DOHH2 (cell line): ENCODE results near the gene HSPBP1.

Experiments used
- EZH2phosphoT487 ChIP-seq: fragments of 200-600 bp; sonication (generic); IDR thresholded peaks from 2 replicates; pipeline ENCODE4 v1.6.1; 2017; ENCODE audit warnings: borderline replicate concordance, mild to moderate bottlenecking, antibody characterized with exemption, low read length, moderate library complexity, mixed read lengths
- TF ChIP-seq, protein P1 (sequence below): fragments of 200-600 bp; sonication (generic); IDR thresholded peaks from one replicate; pipeline ENCODE4 v1.5.1; 2014; ENCODE audit warnings: antibody characterized with exemption, mild to moderate bottlenecking, low read depth, low read length; ENCODE audit not compliant: poor library complexity, severe bottlenecking

DNA sequence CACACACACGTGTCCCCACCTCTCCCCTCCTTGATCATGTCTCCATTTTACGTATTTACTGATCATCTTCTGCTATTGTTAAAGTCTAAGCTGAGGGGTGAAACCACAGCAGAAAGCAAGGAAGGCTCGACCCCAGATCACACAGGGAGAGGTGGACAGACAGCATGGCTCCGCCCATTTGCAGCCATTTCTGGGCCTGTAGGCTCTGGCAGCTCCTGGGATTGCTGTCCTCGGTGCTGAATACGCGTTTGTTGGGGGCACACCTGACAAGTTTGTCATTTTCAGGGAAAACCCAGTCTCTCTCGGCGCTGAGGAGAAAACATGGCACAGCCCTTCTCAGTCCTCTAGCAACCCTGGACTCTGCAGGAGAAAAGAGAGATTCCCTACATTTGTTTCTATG is 59.4 kb downstream of the HSPBP1 start:
- TF ChIP-seq EZH2phosphoT487, result no peak
- TF ChIP-seq, protein P1, sequence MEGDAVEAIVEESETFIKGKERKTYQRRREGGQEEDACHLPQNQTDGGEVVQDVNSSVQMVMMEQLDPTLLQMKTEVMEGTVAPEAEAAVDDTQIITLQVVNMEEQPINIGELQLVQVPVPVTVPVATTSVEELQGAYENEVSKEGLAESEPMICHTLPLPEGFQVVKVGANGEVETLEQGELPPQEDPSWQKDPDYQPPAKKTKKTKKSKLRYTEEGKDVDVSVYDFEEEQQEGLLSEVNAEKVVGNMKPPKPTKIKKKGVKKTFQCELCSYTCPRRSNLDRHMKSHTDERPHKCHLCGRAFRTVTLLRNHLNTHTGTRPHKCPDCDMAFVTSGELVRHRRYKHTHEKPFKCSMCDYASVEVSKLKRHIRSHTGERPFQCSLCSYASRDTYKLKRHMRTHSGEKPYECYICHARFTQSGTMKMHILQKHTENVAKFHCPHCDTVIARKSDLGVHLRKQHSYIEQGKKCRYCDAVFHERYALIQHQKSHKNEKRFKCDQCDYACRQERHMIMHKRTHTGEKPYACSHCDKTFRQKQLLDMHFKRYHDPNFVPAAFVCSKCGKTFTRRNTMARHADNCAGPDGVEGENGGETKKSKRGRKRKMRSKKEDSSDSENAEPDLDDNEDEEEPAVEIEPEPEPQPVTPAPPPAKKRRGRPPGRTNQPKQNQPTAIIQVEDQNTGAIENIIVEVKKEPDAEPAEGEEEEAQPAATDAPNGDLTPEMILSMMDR, result no peak
